HFFc6 (cell line): Measurements from ENCODE around the gene GPR157. TPM values are rescaled to one million over a fixed set of nuclear protein-coding genes. Genes with fewer than 3 reads are reported as not detected.

Source experiments
- DNase-seq: peaks from one replicate; pipeline ENCODE4 v3.0.0-alpha.2; 2018
- H3K27ac Mint-ChIP-seq: 2 replicates; pipeline ENCODE4 v1.8.0; 2020; ENCODE audit warnings: mild to moderate bottlenecking, mixed read lengths
- H3K27me3 Mint-ChIP-seq: 2 replicates; pipeline ENCODE4 v1.8.0; 2021; ENCODE audit warnings: mild to moderate bottlenecking, moderate library complexity, mixed read lengths; ENCODE audit not compliant: insufficient read depth
- H3K36me3 Mint-ChIP-seq: 2 replicates; pipeline ENCODE4 v1.8.0; 2021; ENCODE audit warnings: low read depth, mixed read lengths
- H3K4me1 Mint-ChIP-seq: 2 replicates; pipeline ENCODE4 v1.8.0; 2020; ENCODE audit warnings: low read depth, mixed read lengths
- H3K4me3 Mint-ChIP-seq: 2 replicates; pipeline ENCODE4 v1.8.0; 2020; ENCODE audit warnings: mild to moderate bottlenecking, moderate library complexity, mixed read lengths
- H3K9me3 Mint-ChIP-seq: 2 replicates; pipeline ENCODE4 v1.8.0; 2020; ENCODE audit warnings: mild to moderate bottlenecking, mixed read lengths
- CTCF ChIP-seq: fragments of 200-600 bp; sonication (generic); IDR thresholded peaks from 2 replicates; pipeline ENCODE4 v1.5.0; 2021; ENCODE audit warnings: antibody characterized with exemption, mild to moderate bottlenecking
- total RNA-seq, 6 experiments: library from RNA; stranded (reverse); fragmentation: NEBNext Ultra II Directional; extraction: Animal tissue kit (Norgen Biotek cat#: 25700); gene quantifications; 2 replicates in 1 of 6; 3 replicates in 5 of 6; pipeline ENCODE4 v1.2.3, GENCODE V29; 2021

The GPR157 gene
- total RNA-seq, 6 experiments from 2014 or later, result 8.2 to 11.1 (median 9.7) TPM

GRCh38 chr1:9151328-9151860 lies 22.5 kb upstream of the GPR157 start:
- DNase-seq, result no peak
- Mint-ChIP-seq H3K4me1 (peaks cover 45% of the 10 kb centered on the region), H3K27ac (peak overlapping the region; percentile 34), H3K9me3 (no peaks in the 10 kb centered on the region), H3K36me3 (peaks cover 28% of the 10 kb centered on the region), H3K4me3 (no peak overlapping the region), H3K27me3 (peaks cover 9% of the 10 kb centered on the region)
- no peak for TF ChIP-seq CTCF

- Mint-ChIP-seq H3K9me3 (no peaks in the 10 kb centered on the region), H3K36me3 (peaks cover 32% of the 10 kb centered on the region), H3K4me3 (no peak overlapping the region), H3K4me1 (peaks cover 51% of the 10 kb centered on the region), H3K27ac (peak overlapping the region; percentile 34), H3K27me3 (peaks cover 11% of the 10 kb centered on the region)
- TF ChIP-seq CTCF, result no peak
- no peak for DNase-seq
Measured at GRCh38 chr1:9150582-9151327, 21.9 kb upstream of the GPR157 start.

- no peak for TF ChIP-seq CTCF
- Mint-ChIP-seq H3K27ac (peak overlapping the region; percentile 34; the same call in 1 of the 2 replicates), H3K36me3 (peaks cover 39% of the 10 kb centered on the region), H3K4me1 (peaks cover 59% of the 10 kb centered on the region), H3K9me3 (no peaks in the 10 kb centered on the region), H3K4me3 (no peak overlapping the region), H3K27me3 (peaks cover 14% of the 10 kb centered on the region)
- DNase-seq, result no peak
Measured at GRCh38 chr1:9149837-9150581, 21.1 kb upstream of the GPR157 start.

- no peaks in the 10 kb centered on the region for H3K9me3 Mint-ChIP-seq
- H3K27me3 Mint-ChIP-seq, result peaks cover 16% of the 10 kb centered on the region
- no peak overlapping the region for H3K4me3 Mint-ChIP-seq
- no peak overlapping the region for H3K27ac Mint-ChIP-seq
- H3K36me3 Mint-ChIP-seq, result peaks cover 40% of the 10 kb centered on the region
- H3K4me1 Mint-ChIP-seq, result peaks cover 60% of the 10 kb centered on the region
- no peak for TF ChIP-seq CTCF
- no peak for DNase-seq
Measured at GRCh38 chr1:9149151-9149550, 20.2 kb upstream of the GPR157 start.

GRCh38 chr1:9146156-9146555 lies 17.3 kb upstream of the GPR157 start:
- no peak for DNase-seq
- no peaks in the 10 kb centered on the region for H3K9me3 Mint-ChIP-seq
- H3K4me3 Mint-ChIP-seq, result no peak overlapping the region
- no peak for TF ChIP-seq CTCF
- peak overlapping the region; percentile 81 for H3K27ac Mint-ChIP-seq
- H3K4me1 Mint-ChIP-seq, result peaks cover 48% of the 10 kb centered on the region
- H3K27me3 Mint-ChIP-seq, result peaks cover 16% of the 10 kb centered on the region
- peaks cover 31% of the 10 kb centered on the region for H3K36me3 Mint-ChIP-seq
